ENCODE results near the gene RGMB. TPM values are rescaled to one million over a fixed set of nuclear protein-coding genes. Genes with fewer than 3 reads are reported as not detected.

RGMB gene
- total and polyA plus RNA-seq, 2 donors, result 1.7 to 4.1 TPM

DNA sequence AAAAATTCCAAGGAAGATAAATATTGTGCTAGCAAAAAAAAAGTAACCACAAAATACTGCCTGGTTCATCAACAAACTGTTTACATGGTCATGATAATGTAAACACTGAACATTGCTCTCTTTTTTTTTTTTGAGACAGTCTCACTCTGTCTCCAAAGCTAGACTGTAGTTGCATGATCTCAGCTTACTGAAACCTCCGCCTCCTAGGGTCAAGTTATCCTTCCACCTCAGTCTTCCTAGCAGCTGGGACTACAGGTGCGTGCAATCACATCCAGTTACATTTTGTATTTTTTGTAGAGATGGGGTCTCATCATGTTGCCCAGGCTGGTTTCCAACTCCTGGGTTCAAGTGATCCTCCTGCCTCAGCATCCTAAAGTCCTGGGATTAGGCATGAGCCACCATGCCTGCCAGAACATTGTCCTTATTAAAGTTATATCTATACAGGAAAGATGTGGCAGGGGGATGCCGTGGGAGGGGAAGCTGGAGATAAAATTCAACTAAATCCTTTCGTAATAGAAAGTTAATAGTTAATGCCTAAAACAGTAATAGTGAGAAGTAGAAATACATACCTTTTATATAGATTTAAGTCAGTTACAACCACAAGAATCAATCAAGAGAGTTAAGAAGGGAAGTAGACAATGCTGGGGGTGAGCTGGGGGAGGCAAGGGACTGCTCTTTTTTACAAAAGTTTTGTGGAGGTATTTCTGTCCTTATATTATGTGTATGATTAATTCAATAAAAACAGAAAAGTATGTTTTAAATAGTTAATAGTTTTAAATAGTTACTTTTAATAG lies 52.3 kb downstream of the RGMB start:
- Histone ChIP-seq H3K27ac (ENCODE audit: low read depth in 1 of 2, low read length in 1 of 2) (no peak overlapping the region), H3K4me3 (ENCODE audit: low read length in 2 of 2) (no peak overlapping the region), H3K4me1 (ENCODE audit: control insufficient read depth in 2 of 2, insufficient read depth in 2 of 2, low read length in 2 of 2) (no peaks in the 10 kb centered on the region), H3K27me3 (ENCODE audit: control insufficient read depth in 2 of 2, insufficient read depth in 1 of 2, low read length in 1 of 2) (no peaks in the 10 kb centered on the region), H3K36me3 (ENCODE audit: control insufficient read depth in 2 of 2, insufficient read depth in 2 of 2, low read length in 1 of 2) (no peaks in the 10 kb centered on the region), H3K9me3 (ENCODE audit: control insufficient read depth in 2 of 2, insufficient read depth in 1 of 2, low read length in 1 of 2) (no peaks in the 10 kb centered on the region)
- DNase-seq (ENCODE audit: low read depth in 6 of 9, low spot score in 9 of 9), result no peak
- WGBS, result 97% methylated on average over 4 of the region's 4 CpGs

DNA sequence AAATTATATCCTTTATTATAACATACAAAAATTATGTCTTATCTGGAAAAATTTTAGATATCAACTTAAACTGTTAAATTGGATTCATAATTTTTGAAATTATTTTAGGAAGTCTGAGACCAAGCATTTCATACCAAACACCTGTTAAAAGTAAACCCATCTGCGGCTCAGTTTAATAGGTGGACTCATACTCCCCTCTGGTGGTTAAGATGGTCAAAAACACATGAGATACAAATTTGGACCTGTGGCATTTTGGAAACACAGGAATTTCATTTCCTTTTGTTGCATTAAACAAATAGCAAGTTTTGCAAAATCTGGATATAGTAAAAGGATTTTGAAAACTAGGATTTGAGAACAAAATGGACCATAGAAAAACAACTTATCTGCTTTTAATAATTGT lies 53.7 kb downstream of the RGMB start:
- Histone ChIP-seq H3K27ac (ENCODE audit: low read depth in 1 of 2, low read length in 1 of 2) (no peak overlapping the region), H3K27me3 (ENCODE audit: control insufficient read depth in 2 of 2, insufficient read depth in 1 of 2, low read length in 1 of 2) (no peaks in the 10 kb centered on the region), H3K4me3 (ENCODE audit: low read length in 2 of 2) (no peak overlapping the region), H3K36me3 (ENCODE audit: control insufficient read depth in 2 of 2, insufficient read depth in 2 of 2, low read length in 1 of 2) (no peaks in the 10 kb centered on the region), H3K4me1 (ENCODE audit: control insufficient read depth in 2 of 2, insufficient read depth in 2 of 2, low read length in 2 of 2) (no peaks in the 10 kb centered on the region), H3K9me3 (ENCODE audit: control insufficient read depth in 2 of 2, insufficient read depth in 1 of 2, low read length in 1 of 2) (no peaks in the 10 kb centered on the region)
- WGBS, result 75% methylated on average over 1 of the region's 1 CpG
- peak in 3 of 9 donors; percentile 3 to 33 (median 8) for DNase-seq (ENCODE audit: low read depth in 6 of 9, low spot score in 9 of 9)

DNA sequence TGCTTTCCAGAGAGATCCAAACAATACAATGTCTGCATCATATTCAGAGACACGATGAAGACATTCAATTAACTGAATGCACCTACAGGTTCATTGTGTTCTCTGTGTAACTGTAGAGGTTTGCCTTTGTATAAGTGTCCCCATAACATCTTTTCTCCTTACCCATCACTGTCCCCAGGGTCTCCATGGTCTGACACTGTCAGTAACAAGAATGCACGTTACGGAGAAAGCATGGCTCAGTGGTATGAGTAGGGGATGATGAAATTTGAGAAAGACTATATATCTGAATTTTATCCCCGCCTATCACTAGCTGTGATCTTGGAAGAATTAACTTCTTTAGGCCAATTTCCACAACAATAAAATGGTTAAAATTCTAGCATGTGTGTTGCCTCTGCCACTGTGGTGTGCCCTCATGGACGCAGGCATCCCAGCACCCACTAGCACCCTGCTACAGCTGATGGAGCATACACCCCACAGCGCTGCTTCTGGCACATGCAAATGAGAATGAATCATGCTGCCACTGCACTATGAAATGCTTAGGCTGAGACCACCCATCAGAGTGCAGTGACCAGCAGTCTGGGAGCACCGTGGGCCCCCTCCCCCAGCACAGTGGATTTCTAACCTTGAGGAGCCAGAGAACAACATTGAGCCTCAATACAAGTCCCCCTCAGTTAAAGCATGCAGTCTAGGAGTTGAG lies 54.3 kb downstream of the RGMB start:
- Histone ChIP-seq H3K27ac (ENCODE audit: low read depth in 1 of 2, low read length in 1 of 2) (no peak overlapping the region), H3K9me3 (ENCODE audit: control insufficient read depth in 2 of 2, insufficient read depth in 1 of 2, low read length in 1 of 2) (no peaks in the 10 kb centered on the region), H3K36me3 (ENCODE audit: control insufficient read depth in 2 of 2, insufficient read depth in 2 of 2, low read length in 1 of 2) (no peaks in the 10 kb centered on the region), H3K4me1 (ENCODE audit: control insufficient read depth in 2 of 2, insufficient read depth in 2 of 2, low read length in 2 of 2) (no peaks in the 10 kb centered on the region), H3K27me3 (ENCODE audit: control insufficient read depth in 2 of 2, insufficient read depth in 1 of 2, low read length in 1 of 2) (no peaks in the 10 kb centered on the region), H3K4me3 (ENCODE audit: low read length in 2 of 2) (no peak overlapping the region)
- WGBS, result 91% methylated on average over 7 of the region's 7 CpGs
- DNase-seq (ENCODE audit: low read depth in 6 of 9, low spot score in 9 of 9), result no peak

DNA sequence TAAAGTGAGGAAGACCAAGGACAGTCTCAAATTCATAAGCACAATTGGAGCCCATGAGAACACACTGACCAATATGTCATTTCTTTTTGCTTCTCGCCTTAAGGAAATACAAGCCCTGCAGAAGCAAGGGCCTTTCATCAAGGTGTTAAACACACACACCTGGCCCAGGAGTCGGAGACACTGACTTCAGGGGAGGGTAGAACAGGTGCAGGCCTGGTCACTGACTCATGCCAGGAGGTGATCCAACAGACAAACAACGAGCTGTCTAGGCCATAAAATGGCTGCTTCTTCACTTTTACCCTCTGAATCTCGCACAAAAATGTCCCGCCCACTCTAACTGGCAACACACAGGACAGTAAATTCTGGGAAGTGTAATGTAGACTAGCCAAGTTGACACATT lies 62.7 kb downstream of the RGMB start:
- no peaks in the 10 kb centered on the region for H3K9me3 ChIP-seq (ENCODE audit: control insufficient read depth in 2 of 2, insufficient read depth in 1 of 2, low read length in 1 of 2)
- H3K4me3 ChIP-seq (ENCODE audit: low read length in 2 of 2), result no peak overlapping the region
- H3K4me1 ChIP-seq (ENCODE audit: control insufficient read depth in 2 of 2, insufficient read depth in 2 of 2, low read length in 2 of 2), result no peaks in the 10 kb centered on the region
- no peak for DNase-seq (ENCODE audit: low read depth in 6 of 9, low spot score in 9 of 9)
- H3K27me3 ChIP-seq (ENCODE audit: control insufficient read depth in 2 of 2, insufficient read depth in 1 of 2, low read length in 1 of 2), result no peaks in the 10 kb centered on the region
- H3K36me3 ChIP-seq (ENCODE audit: control insufficient read depth in 2 of 2, insufficient read depth in 2 of 2, low read length in 1 of 2), result no peaks in the 10 kb centered on the region
- WGBS, result 99% methylated on average over 5 of the region's 5 CpGs
- no peak overlapping the region for H3K27ac ChIP-seq (ENCODE audit: low read depth in 1 of 2, low read length in 1 of 2)

DNA sequence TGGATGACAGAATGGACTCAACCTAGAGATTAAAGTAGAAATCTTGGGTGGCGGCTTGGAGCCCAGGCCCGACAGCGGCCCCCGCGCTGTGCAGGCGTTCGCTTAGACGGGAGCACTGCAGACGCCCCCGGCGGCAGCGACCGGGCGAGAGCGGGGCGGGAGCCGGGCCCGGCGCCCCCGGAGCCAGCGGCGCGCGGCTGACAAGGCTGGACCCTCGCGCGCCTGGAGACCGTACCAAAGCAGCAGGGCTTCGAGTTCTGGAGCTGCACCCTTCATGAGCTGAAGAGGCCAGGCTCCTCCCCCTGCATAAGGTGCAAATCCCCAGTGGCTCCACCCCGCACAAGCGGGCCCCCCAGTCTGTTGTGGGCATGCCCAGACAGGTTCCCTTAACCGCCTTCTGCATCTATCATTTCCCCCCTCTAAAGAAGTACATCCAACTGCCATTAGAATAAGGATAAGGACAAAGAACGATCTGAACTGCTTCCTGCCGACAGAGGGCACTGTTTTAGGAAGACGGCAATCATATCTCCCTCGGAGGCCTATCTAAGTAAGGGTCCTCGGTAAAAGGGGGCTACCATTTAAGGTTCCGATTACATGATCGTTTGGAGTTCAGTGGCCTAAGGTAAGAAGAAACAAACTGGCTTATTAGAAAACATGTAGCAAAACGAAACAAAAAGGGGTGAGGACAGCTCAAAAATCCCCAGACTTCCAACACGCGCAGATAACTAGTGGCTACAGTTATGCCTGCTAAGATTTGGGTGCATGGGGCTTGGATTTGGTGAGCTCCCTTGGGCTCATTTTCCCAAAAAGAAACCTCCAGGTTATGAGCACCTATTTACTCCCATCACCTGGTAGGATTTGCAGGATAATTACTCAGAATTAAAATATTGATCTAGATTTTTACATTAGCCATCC lies 66.3 kb downstream of the RGMB start:
- H3K9me3 ChIP-seq (ENCODE audit: control insufficient read depth in 2 of 2, insufficient read depth in 1 of 2, low read length in 1 of 2), result peaks cover 1 to 13% of the 10 kb centered on the region in 2 donors
- DNase-seq (ENCODE audit: low read depth in 6 of 9, low spot score in 9 of 9), result peak in 5 of 9 donors; percentile 7 to 33 (median 14)
- H3K4me1 ChIP-seq (ENCODE audit: control insufficient read depth in 2 of 2, insufficient read depth in 2 of 2, low read length in 2 of 2), result no peaks in the 10 kb centered on the region
- H3K4me3 ChIP-seq (ENCODE audit: low read length in 2 of 2), result peak overlapping the region in 1 of 2 donors; percentile 23
- no peaks in the 10 kb centered on the region for H3K36me3 ChIP-seq (ENCODE audit: control insufficient read depth in 2 of 2, insufficient read depth in 2 of 2, low read length in 1 of 2)
- no peak overlapping the region for H3K27ac ChIP-seq (ENCODE audit: low read depth in 1 of 2, low read length in 1 of 2)
- 62% methylated on average over 42 of the region's 42 CpGs for WGBS
- H3K27me3 ChIP-seq (ENCODE audit: control insufficient read depth in 2 of 2, insufficient read depth in 1 of 2, low read length in 1 of 2), result no peaks in the 10 kb centered on the region

DNA sequence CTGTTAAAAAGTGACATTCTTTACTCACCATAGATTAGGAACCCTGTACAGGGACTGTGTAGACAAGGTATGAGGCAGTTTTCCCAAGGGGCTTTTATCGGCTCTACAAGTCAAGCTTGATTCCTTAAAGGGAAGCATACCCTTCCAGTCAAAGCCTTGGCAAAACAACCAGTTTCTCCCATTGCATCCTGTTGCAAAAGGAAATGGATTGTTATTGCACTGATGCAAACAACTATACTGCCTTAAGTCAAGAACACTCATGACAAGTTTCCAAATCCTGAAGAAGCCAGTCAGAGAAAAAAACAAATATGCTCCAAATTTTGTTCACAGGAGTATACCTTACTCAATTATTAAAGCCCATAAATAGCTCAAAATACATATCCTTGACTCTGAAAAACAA lies 67.5 kb downstream of the RGMB start:
- Histone ChIP-seq H3K36me3 (ENCODE audit: control insufficient read depth in 2 of 2, insufficient read depth in 2 of 2, low read length in 1 of 2) (no peaks in the 10 kb centered on the region), H3K27ac (ENCODE audit: low read depth in 1 of 2, low read length in 1 of 2) (no peak overlapping the region), H3K4me1 (ENCODE audit: control insufficient read depth in 2 of 2, insufficient read depth in 2 of 2, low read length in 2 of 2) (no peaks in the 10 kb centered on the region), H3K27me3 (ENCODE audit: control insufficient read depth in 2 of 2, insufficient read depth in 1 of 2, low read length in 1 of 2) (no peaks in the 10 kb centered on the region), H3K9me3 (ENCODE audit: control insufficient read depth in 2 of 2, insufficient read depth in 1 of 2, low read length in 1 of 2) (peaks cover 1 to 16% of the 10 kb centered on the region in 2 donors), H3K4me3 (ENCODE audit: low read length in 2 of 2) (no peak overlapping the region)
- 91% methylated on average over 1 of the region's 1 CpG for WGBS
- no peak for DNase-seq (ENCODE audit: low read depth in 6 of 9, low spot score in 9 of 9)

DNA sequence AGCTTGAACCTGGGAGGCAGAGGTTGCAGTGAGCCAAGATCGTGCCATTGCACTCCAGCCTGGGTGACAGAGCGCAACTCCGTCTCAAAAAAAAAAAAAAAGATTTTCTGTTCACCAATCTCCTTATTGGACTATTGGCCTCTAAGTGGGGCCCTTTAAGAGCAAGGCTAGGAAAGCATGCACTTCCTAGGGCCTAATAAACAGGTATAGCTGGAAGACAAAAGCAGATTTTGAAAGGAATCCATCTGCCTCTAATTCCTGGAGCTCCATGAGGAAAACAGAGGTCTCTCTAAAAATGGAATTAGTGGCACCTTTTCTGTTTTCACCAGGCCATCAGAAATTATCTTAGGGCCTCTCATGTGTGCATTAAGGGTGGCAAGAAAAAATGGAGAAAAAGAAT lies 70.0 kb downstream of the RGMB start:
- Histone ChIP-seq H3K27me3 (ENCODE audit: control insufficient read depth in 2 of 2, insufficient read depth in 1 of 2, low read length in 1 of 2) (no peaks in the 10 kb centered on the region), H3K4me3 (ENCODE audit: low read length in 2 of 2) (no peak overlapping the region)

DNA sequence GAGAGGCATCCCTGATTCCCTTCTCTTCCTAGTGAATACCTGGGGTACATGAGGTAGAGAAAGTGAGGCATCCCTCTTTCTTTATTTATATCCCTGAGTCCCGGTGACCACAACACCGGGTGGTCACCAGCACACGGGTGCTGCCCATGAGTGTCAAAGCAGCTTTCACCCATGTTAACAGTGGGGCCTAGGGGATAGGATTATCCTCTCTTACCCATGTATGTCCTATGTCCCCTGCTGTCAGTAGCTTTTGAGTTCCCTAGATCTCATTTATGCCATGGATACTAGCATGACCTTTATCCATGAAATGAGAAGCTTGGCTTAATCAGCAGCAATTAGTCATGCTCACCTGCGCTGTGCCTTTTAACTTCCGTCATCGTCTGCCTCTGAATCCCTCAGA lies 71.4 kb downstream of the RGMB start:
- Histone ChIP-seq H3K4me3 (ENCODE audit: low read length in 2 of 2) (no peak overlapping the region), H3K9me3 (ENCODE audit: control insufficient read depth in 2 of 2, insufficient read depth in 1 of 2, low read length in 1 of 2) (peaks cover 1 to 16% of the 10 kb centered on the region in 2 donors), H3K4me1 (ENCODE audit: control insufficient read depth in 2 of 2, insufficient read depth in 2 of 2, low read length in 2 of 2) (no peaks in the 10 kb centered on the region), H3K36me3 (ENCODE audit: control insufficient read depth in 2 of 2, insufficient read depth in 2 of 2, low read length in 1 of 2) (no peaks in the 10 kb centered on the region), H3K27ac (ENCODE audit: low read depth in 1 of 2, low read length in 1 of 2) (no peak overlapping the region), H3K27me3 (ENCODE audit: control insufficient read depth in 2 of 2, insufficient read depth in 1 of 2, low read length in 1 of 2) (no peaks in the 10 kb centered on the region)
- DNase-seq (ENCODE audit: low read depth in 6 of 9, low spot score in 9 of 9), result no peak
- WGBS, result 88% methylated on average over 6 of the region's 6 CpGs

More for the DNA sequence above, 70.0 kb downstream of the RGMB start:
- Histone ChIP-seq H3K27ac (ENCODE audit: low read depth in 1 of 2, low read length in 1 of 2) (no peak overlapping the region), H3K36me3 (ENCODE audit: control insufficient read depth in 2 of 2, insufficient read depth in 2 of 2, low read length in 1 of 2) (no peaks in the 10 kb centered on the region), H3K4me1 (ENCODE audit: control insufficient read depth in 2 of 2, insufficient read depth in 2 of 2, low read length in 2 of 2) (no peaks in the 10 kb centered on the region), H3K9me3 (ENCODE audit: control insufficient read depth in 2 of 2, insufficient read depth in 1 of 2, low read length in 1 of 2) (peaks cover 1 to 16% of the 10 kb centered on the region in 2 donors)
- 98% methylated on average over 3 of the region's 3 CpGs for WGBS
- no peak for DNase-seq (ENCODE audit: low read depth in 6 of 9, low spot score in 9 of 9)

Measured in thymus (tissue), 11 donors.